ENCODE results near the gene OR4D1.

GRCh38 chr17:58165981-58166380 lies 17.8 kb downstream of the OR4D1 start:
- TF ChIP-seq CTCF (conservative IDR thresholded peaks at IDR 0.05; ENCODE audit: low read depth, low read length), result no peak
- TF ChIP-seq EZH2 (IDR thresholded peaks at IDR 0.05; ENCODE audit: borderline replicate concordance, low read depth, low read length, poor library complexity, severe bottlenecking), result no peak
